GM19463 (cell line): Measurements from ENCODE around the gene SLC37A2.
A peak's percentile ranks its signal among the peaks of the same experiment; 100 is the strongest.
"Not testable (repeated sequence)": the region's sequence is repeated elsewhere in the genome, so short reads cannot be mapped to it uniquely, and the experiment has no call there.

ENCODE experiments used
- ATAC-seq: cut with Tn5 transposase; IDR thresholded peaks from one replicate; pipeline ENCODE4 v1.9.1; 2021; ENCODE audit warnings: mild to moderate bottlenecking, moderate library complexity; ENCODE audit not compliant: unreplicated experiment

SLC37A2 gene

GRCh38 chr11:125062931-125063428 lies at the start of gene SLC37A2:
TSS of gene SLC37A2 (plus strand) at chr11:125063305. CDS start at chr11:125063368, 63 bp downstream.
- peak; percentile 84 for ATAC-seq

GRCh38 chr11:125016413-125016812 lies 46.7 kb upstream of the SLC37A2 start:
- ATAC-seq: no peak

DNA sequence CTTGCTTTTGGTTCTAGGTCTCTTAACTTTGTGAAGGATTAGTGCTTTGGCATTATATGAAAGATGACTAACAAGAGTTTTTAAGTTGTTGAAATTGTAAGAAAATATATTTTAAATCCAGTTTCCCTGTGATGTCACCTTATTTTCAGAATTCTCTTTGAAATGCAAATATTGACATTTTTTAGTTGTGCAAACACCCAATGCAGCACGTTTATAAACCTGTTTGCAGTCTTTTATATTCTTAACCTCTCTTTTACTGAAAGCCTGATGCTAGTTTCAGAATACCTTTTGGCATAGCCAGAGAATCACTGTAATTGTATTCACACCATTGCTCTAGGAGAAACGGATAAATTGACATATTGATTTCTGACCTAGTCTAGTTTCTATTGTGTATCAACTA lies 42.8 kb upstream of the SLC37A2 start:
- no peak for ATAC-seq

- ATAC-seq: no peak
These were observed 40.6 kb upstream of the SLC37A2 start for GRCh38 chr11:125022551-125022950.

DNA sequence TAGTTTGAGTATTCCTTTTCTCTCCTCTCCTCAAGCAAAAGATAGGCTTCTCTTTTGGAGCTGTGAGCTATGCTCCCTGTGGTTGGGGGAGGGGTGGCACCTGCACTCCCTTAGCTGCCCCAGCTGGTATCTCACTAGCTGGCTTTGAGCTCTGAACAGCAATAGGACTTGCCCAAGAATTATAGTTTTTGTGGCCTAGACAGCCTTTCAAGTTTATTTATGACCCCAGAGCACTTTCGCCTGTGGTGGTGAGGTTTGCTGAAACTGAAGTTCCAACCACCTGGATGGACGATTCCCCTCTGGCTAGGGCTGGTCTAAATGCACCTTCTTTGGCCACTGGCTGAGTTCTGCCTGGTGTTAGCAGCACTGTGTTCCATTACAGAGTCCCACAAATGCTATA lies 37.1 kb upstream of the SLC37A2 start:
- no peak for ATAC-seq

GRCh38 chr11:125029431-125029830 lies 33.7 kb upstream of the SLC37A2 start:
- ATAC-seq: not testable (repeated sequence)

DNA sequence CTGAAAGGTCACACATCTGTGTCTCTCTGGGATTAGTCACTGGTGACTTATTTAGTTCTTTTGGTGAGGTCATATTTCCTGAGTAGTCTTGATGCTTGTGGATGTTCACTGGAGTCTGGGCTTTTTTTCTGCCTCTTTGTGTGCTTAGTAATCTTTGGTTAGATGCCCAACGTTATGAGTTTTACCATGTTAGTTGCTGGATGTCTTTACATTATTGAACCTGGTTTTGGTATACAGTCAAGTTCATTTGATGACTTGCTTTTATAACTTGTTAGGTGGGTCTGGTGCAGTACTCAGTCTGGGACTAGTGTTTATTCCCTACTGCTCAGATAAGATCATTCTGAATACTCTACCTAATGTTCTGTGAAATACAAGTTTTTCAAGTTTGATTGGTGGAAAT lies 26.2 kb upstream of the SLC37A2 start:
- ATAC-seq: no peak

DNA sequence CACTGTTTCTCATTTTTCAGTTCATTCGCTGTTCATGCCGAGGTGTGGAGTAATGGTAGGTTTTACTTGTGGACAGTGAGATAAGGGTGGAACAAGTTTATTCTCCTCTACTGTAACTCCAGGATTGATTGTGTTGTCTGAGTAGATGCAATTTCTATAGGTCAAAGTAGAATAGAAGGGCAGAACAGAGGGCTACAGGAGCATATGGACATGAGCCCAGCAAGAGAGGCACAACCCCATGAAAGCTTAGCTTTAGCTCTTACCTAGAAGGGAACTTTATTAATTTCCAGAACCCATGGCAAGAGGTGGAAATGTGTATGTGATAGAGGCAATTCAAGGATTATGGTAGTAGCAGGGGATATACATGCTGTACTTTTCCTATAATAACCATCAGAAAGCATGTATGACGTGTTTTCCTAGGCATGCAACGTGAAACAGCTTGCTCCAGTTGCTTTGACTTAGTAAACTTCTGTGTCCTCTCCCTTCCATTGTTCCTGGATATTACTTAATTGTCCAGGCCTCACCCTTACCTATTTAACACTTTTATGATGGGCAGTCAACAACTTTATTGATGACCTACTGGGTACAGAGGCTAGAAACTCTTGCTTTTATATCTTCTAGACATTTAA lies 13.8 kb upstream of the SLC37A2 start:
- ATAC-seq: no peak

GRCh38 chr11:125052047-125052446 lies 11.1 kb upstream of the SLC37A2 start:
- no peak for ATAC-seq

GRCh38 chr11:125053167-125053566 lies 9.9 kb upstream of the SLC37A2 start:
- no peak for ATAC-seq

DNA sequence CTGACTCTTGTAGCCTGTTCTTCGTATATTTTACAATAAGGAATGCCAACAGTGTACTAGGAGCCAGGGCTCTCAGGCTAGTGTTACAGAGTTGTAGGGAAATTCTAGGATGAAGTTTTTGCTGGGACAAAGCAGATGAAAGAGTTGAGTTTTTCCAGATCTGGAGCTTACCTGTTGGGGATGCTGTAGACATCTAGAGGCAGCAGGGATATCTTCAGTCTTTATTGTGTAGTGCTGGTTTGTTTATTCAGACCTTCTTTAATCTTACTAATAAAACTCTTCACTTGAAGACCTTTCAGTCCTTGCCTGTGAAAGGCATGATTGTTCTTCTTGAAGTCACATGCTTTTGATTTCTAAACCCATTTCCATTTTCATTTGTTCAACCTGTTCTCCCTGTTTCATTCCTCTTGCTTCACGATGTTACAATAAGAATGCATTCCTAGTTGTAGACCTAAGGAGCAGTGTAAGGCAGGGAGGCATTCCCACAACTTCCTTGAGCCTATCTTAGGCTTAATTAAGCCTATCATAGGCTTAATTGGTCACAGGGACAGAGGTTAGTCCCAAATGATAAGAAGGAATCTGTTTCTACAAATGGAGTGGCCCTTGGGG lies 7.9 kb upstream of the SLC37A2 start:
- no peak for ATAC-seq

DNA sequence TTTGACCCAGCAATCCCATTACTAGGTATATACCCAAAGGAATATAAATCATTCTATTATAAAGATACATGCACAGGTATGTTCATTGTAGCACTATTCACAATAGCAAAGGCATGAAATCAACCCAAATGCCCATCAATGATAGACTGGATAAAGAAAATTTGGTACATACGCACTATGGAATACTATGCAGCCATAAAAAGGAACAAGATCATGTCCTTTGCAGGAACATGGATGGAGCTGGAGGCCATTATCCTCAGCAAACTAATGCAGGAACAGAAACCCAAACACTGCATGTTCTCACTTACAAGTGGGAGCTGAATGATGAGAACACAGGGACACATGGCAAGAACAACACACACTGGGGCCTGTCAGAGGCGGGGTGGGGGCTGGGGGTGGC lies 7.0 kb upstream of the SLC37A2 start:
- not testable (repeated sequence) for ATAC-seq

GRCh38 chr11:125056931-125057692 lies 6.0 kb upstream of the SLC37A2 start:
- no peak for ATAC-seq

DNA sequence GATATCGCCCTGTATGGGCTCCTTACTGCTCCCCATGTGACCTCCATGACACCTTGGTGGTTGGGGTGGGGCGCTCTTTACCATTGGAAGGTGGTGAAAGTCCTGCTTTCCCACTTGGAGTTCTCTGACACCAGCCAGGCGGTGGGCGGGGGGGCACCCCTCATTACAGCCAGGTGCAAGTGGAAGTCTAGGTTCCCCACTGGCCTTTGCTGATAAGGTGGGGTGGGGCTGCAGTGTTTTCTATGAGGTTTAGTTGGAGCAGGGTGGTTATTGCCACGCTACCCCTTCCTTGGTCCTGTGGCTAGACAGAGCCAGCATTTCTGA lies 5.5 kb upstream of the SLC37A2 start:
- no peak for ATAC-seq

DNA sequence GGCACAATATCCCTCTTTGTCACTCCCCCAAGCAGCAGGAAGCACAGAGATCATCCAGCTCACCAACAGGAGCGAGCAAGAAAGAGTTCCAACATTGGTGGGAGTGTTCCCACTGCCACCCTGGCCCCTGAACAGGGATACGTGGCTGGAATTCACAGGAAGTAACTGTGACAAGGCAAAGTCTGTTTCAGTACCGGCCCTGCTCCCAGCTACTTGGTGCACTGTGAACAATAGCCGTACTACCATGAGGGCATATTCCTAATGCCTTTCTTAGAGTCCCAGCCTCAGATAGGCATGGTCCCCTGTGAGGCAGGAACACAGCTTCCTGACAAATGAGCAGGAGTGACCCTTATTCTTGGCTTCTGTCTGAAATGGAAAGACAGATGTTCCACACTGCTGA lies 1.8 kb upstream of the SLC37A2 start:
- ATAC-seq: no peak

GRCh38 chr11:125062218-125062930 lies 731 bp upstream of the SLC37A2 start:
- no peak for ATAC-seq

DNA sequence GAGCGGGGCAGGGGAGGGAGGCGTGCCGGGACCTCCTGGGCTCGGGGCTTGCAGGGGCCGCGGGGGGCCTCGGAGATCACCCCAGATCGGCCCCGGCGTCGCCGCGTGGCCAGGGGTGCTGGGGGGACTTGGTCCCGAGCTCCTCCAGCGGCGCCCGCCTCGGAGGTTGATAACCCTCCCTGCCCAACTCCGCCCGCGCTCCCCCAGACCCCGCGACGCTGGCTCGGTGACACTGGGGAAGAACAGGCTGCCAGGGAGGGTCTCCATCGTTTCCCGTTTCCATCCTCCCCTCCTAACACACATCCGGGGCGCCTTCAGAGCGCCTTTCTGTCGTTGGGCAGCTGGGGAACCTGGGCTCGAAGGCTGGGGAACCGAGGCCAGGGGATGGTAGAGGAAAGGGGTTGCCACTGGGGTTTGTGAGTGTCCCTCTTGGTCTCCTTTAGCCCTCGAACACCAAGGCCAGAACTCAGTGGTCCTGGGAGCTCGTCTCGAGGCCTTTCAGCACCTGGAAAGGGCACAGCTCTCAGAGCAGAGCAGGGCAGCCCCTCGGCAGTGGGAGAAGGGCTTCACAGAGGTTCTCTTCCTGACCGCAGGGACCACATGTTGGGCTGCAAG lies 431 bp downstream of the SLC37A2 start:
- ATAC-seq: peak; percentile 22

GRCh38 chr11:125064070-125064469 lies 965 bp downstream of the SLC37A2 start:
- no peak for ATAC-seq

- ATAC-seq: no peak
These were observed 5.3 kb downstream of the SLC37A2 start for GRCh38 chr11:125068368-125068767.

- no peak for ATAC-seq
These were observed 5.9 kb downstream of the SLC37A2 start for GRCh38 chr11:125069008-125069407.

GRCh38 chr11:125069796-125070195 lies 6.7 kb downstream of the SLC37A2 start:
- no peak for ATAC-seq
